Activated CD4-positive, CD25-positive, alpha-beta regulatory T cell (primary cell): Measurements from ENCODE around the gene SLC19A1.

Experiments used
- DNase-seq, 4 experiments: peaks; one replicate each; lab custom pipeline; 2025; lab: John Stamatoyannopoulos, UW

SLC19A1 gene

GRCh38 chr21:45454060-45454925 lies 87.9 kb downstream of the SLC19A1 start:
- DNase-seq: no peak

DNA sequence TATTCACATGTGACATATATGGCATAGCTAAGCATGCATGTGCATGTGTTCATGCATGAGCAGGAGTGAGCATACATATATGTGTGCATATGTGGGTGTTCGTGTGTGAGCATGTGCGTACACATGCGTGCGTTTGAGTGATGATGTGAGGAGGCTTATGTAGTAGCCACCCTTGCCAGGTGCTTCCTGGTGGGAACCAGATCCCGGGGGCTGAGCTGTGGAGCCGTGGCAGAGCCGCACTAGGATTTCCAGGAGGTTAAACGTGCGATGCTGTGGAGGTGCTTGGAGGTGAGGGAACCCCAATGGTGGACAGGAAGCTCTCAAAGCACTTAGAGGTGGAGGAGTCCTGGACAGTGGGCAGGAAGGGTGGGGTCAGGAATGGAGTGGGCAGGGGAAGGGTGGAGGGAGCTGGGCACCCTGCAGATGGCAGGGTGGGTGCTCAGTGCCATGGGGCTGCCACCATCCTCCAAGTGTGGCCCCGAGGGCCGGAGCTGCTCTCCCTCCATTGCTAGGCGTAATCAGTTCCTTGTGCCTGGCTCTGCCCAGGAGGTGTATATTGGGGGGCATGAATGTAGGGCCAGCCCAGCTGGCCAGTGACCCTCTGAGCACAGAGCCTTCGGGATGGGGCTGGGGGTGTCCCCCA lies 88.8 kb downstream of the SLC19A1 start:
- DNase-seq: no peak

DNA sequence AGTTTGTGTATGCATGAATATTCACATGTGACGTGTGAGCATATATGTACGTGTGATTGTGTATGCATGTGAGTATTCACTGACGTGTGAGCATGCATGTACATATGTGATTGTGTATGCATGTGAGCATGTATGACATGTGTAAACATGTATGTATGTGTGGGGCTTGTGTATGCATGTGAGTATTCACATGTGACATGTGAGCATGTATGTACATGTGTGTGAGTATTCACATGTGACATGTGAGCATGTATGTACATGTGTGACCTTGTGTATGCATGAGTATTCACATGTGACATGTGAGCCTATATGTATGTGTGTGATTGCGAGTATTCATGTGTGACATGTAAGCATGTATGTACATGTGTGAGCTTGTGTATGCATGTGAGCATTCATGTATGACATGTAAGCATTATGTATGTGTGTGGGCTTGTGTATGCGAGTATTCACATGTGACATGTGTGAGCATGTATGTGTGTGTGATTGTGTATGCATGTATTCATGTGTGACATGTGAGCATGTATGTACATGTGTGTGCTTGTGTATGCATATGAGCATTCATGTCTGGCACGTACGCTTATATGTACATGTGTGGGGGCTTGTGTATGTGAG lies 89.4 kb downstream of the SLC19A1 start:
- no peak for DNase-seq

GRCh38 chr21:45451771-45452182 lies 90.5 kb downstream of the SLC19A1 start:
- DNase-seq: no peak

- DNase-seq: no peak
Measured at GRCh38 chr21:45451091-45451740, 91.0 kb downstream of the SLC19A1 start.

GRCh38 chr21:45450423-45451090 lies 91.7 kb downstream of the SLC19A1 start:
- no peak for DNase-seq

DNA sequence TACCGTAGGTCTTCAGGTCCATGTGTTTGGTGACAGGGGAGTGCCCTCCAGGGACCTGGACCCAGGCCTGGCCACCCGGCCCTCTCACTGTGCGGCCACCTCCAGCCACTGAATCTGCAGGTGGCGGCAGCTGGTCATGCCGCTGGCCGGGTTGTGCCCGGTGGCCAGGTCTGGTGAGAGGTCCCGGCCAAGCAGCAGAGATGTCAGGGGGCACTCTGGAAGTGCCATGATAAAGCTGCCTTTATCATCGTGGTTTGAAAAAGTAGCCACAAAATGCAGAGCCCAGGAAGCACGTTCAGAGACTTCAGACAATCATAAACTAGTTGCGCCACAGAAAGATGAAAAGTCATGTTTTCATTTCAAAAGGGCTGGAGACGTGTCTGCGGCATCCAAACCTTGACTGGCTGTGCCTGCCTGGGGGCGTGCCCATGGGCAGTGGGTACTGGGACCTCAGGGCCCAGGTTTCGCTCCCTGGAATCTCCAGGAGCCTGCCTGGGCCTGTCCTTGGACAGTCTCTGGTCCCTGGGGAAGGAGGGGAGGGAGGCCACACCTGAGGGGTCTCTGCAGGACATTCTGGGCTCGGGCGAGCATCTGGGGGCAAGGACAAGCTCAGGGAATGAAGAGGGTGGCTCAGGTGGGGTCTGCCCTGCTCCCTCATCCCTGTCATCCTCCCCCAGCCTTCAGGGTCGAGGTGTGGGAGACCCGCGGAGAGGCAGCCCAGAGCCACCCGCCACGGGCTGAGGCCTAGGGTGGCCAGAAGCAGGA lies 92.4 kb downstream of the SLC19A1 start:
- no peak for DNase-seq

DNA sequence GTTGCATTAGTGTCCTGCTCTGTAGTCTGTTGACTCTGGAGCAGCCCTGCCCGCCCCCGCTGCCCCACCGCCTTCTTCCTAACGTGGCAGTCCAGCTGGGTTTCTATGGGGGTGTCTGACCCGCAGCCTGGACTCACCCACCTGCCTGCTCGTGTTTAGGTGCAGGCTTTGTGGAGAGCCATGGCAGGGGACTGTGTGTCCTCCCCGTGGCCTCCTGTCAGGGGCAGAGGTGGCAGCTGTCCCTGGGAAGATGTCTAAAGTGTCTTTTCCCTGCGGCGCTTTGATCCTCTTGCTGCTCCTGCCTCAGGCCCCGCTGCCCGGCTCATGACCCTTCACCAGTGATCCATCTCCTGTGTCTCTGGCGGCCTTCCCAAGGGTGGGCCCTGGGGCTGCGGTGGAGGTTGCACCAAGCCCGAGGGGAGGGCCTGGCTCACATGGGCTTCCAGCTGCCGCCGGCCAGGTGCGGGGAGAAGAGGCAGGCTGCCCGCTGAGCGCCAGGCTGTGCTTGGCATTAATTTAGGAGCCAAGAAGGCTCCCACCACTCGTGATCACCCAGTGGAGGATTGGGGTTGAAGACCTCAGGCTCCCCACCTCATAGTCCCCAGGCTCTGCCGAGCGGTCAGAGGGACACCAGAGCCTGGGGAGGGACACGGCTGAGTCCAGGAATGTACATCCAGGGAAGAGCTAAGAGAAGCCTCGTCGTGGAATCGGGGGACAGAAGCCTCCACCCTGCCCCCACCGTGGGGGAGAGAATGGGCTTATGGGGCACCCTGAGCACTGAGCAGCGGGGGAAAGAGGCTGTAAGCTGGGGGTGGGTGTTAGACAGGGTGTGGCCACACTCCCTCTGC lies 93.2 kb downstream of the SLC19A1 start:
- DNase-seq: no peak

DNA sequence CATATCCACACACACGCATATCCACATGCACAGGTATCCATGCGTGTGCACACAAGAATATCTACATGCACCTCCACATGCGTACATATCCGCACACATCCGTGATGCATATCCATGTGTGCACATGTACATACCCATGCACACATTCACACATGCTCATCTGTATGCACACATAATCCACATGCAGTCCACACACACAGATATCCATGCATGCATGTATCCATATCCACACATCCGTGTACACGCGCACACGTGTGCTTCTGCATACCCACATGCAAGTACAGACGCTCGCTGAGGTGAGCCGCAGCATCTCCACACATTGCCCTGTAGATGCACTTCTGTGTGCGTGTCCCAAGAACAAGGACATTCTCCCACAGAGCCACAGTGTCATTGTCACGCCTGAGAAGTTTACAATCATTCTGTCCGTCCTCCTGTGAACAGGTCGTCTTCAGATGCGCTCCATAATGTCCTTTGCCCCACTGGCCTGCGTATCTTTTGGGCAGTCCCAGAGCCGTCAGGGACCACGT lies 93.9 kb downstream of the SLC19A1 start:
- DNase-seq: no peak
